B cell (primary cell): ENCODE measurements around the gene GUCA2A. TPM values are rescaled to one million over a fixed set of nuclear protein-coding genes. Genes with fewer than 3 reads are reported as not detected.

Source experiments
- ATAC-seq: fragments of 200-7000 bp; cut with Tn5 transposase; one replicate; pipeline ENCODE4 v1.10.0; 2021; ENCODE audit warnings: low read depth, mild to moderate bottlenecking, moderate number of reproducible peaks, moderate library complexity
- CTCF ChIA-PET: fragments of 350-600 bp; sonication (Branson Sonifier 250); formaldehyde crosslinking; loops from one replicate; lab custom pipeline; 2021; ENCODE audit warnings: antibody characterized with exemption, inconsistent platforms; lab: Charles Lee
- POLR2A ChIA-PET: fragments of 350-600 bp; sonication (Branson Sonifier 250); formaldehyde crosslinking; loops from one replicate; lab custom pipeline; 2021; ENCODE audit warnings: antibody characterized with exemption; lab: Charles Lee
- DNase-seq: peaks from one replicate; pipeline ENCODE4 v3.0.0; 2013
- H2AFZ ChIP-seq: 2 replicates; pipeline ENCODE4 v1.6.1; 2012; ENCODE audit warnings: mild to moderate bottlenecking, low read depth, low read length; ENCODE audit not compliant: insufficient read depth, poor library complexity, severe bottlenecking
- H3K27ac ChIP-seq, 2 donors: 1 replicate in 1 of 2; 2 replicates in 1 of 2; pipeline ENCODE4 v1.5.1; 2012 to 2013; ENCODE audit warnings: low read length in 2 of 2, mild to moderate bottlenecking in 2 of 2, moderate library complexity in 1 of 2
- H3K27me3 ChIP-seq, 4 experiments: fragments of 200-600 bp in 1 of 4; sonication (generic) in 1 of 4; replicated peaks in 1 of 4; 1 replicate in 2 of 4; 2 replicates in 2 of 4; pipeline versions ENCODE4 v1.6.1 to v1.7.0; 2013 to 2016; ENCODE audit warnings: low read length in 3 of 4, mild to moderate bottlenecking in 2 of 4, mixed read lengths in 1 of 4, moderate library complexity in 1 of 4; ENCODE audit not compliant: insufficient read depth in 4 of 4, control insufficient read depth in 3 of 4; ENCODE audit errors: control extremely low read depth in 1 of 4
- H3K36me3 ChIP-seq, 2 experiments: replicated peaks in 1 of 2; 1 replicate in 1 of 2; 2 replicates in 1 of 2; pipeline versions ENCODE4 v1.6.1 to v1.7.1; 2013; ENCODE audit warnings: low read length in 1 of 2; ENCODE audit not compliant: insufficient read depth in 2 of 2, control insufficient read depth in 1 of 2; ENCODE audit errors: control extremely low read depth in 1 of 2, extremely low read depth in 1 of 2
- H3K4me1 ChIP-seq, 2 donors: fragments of 200-600 bp in 1 of 2; sonication (generic) in 1 of 2; 1 replicate in 1 of 2; 2 replicates in 1 of 2; pipeline versions ENCODE4 v1.5.1 to v1.6.1; 2013 to 2017; ENCODE audit warnings: low read length in 2 of 2; ENCODE audit not compliant: control insufficient read depth in 2 of 2, insufficient read depth in 2 of 2
- H3K4me2 ChIP-seq: replicated peaks from 2 replicates; pipeline ENCODE3; 2012; ENCODE audit warnings: mild to moderate bottlenecking, low read depth, low read length; ENCODE audit not compliant: poor library complexity, severe bottlenecking
- H3K4me3 ChIP-seq, 5 experiments: fragments of 200-600 bp in 1 of 5; sonication (generic) in 1 of 5; 1 replicate in 3 of 5; 2 replicates in 2 of 5; pipeline versions ENCODE4 v1.5.1 to v1.7.0; 2011 to 2016; ENCODE audit warnings: low read length in 4 of 5, mild to moderate bottlenecking in 4 of 5, low read depth in 2 of 5, control low read depth in 1 of 5, moderate library complexity in 1 of 5; ENCODE audit not compliant: insufficient read depth in 1 of 5; ENCODE audit errors: control extremely low read depth in 1 of 5, extremely low read depth in 1 of 5
- H3K79me2 ChIP-seq: fragments of 200-600 bp; sonication (generic); one replicate; pipeline ENCODE4 v1.6.0; 2016; ENCODE audit warnings: low read length; ENCODE audit not compliant: control insufficient read depth, insufficient read depth
- H3K9ac ChIP-seq: fragments of 200-600 bp; sonication (generic); 2 replicates; pipeline ENCODE4 v1.6.1; 2017; ENCODE audit warnings: mild to moderate bottlenecking, low read length, moderate library complexity
- H3K9me3 ChIP-seq, 3 donors: one replicate each; pipeline versions ENCODE4 v1.6.1 to v1.7.1; 2013; ENCODE audit warnings: low read length in 2 of 3; ENCODE audit not compliant: control insufficient read depth in 2 of 3, insufficient read depth in 1 of 3; ENCODE audit errors: control extremely low read depth in 1 of 3
- H4K20me1 ChIP-seq: 2 replicates; pipeline ENCODE4 v1.6.0; 2012; ENCODE audit warnings: mild to moderate bottlenecking, low read length; ENCODE audit not compliant: insufficient read depth, control insufficient read depth, poor library complexity, severe bottlenecking
- H3K27ac Mint-ChIP-seq: one replicate; pipeline ENCODE4 v1.8.0; 2021; ENCODE audit warnings: mixed read lengths
- H3K27me3 Mint-ChIP-seq: one replicate; pipeline ENCODE4 v1.8.0; 2021; ENCODE audit warnings: mixed read lengths
- H3K4me1 Mint-ChIP-seq: one replicate; pipeline ENCODE4 v1.8.0; 2021; ENCODE audit warnings: mixed read lengths
- H3K4me3 Mint-ChIP-seq: one replicate; pipeline ENCODE4 v1.8.0; 2021; ENCODE audit warnings: mixed read lengths
- H3K9me3 Mint-ChIP-seq: one replicate; pipeline ENCODE4 v1.8.0; 2022; ENCODE audit warnings: mixed read lengths; ENCODE audit not compliant: insufficient read depth
- CTCF ChIP-seq: fragments of 200-600 bp; IDR thresholded peaks from one replicate; pipeline ENCODE4 v1.8.0; 2022; ENCODE audit warnings: antibody characterized with exemption, mild to moderate bottlenecking
- EZH2 ChIP-seq: IDR thresholded peaks from 2 replicates; pipeline ENCODE4 v1.6.1; 2012; ENCODE audit warnings: borderline replicate concordance, low read depth, mild to moderate bottlenecking, moderate library complexity, low read length; ENCODE audit not compliant: insufficient read depth, poor library complexity, severe bottlenecking
- WGBS: methylation state at CpG from one replicate; pipeline ENCODE4 v1.1.5; 2013; ENCODE audit warnings: missing lambda C conversion rate; ENCODE audit not compliant: insufficient coverage; 5-methylcytosine and 5-hydroxymethylcytosine counted together
- intact Hi-C: fragments of 100-400 bp; cut with micrococcal nuclease; formaldehyde crosslinking; loops from one replicate; pipeline ENCODE4 v1.10.0; 2022
- polyA plus RNA-seq: library from polyadenylated mRNA; depleted of rRNA; stranded (reverse); fragments of >200 nt; gene quantifications from 2 replicates; pipeline ENCODE4 v1.2.3, GENCODE V29; 2012
- total RNA-seq, 2 donors: library from RNA; stranded (reverse); fragments of 120-200 nt in 1 of 2; gene quantifications; 1 replicate in 1 of 2; 2 replicates in 1 of 2; pipeline versions ENCODE4 v1.2.3 to v1.2.4, GENCODE V29; 2013 to 2022

Gene GUCA2A
- total and polyA plus RNA-seq, 2 donors (not counting 1 experiment from before 2014, with no cell fraction given) = not detected

- peaks cover 5 to 52% of the 10 kb centered on the region in 2 experiments for H3K36me3 ChIP-seq
- intact Hi-C loops = no loop called here
- H3K27me3 Mint-ChIP-seq = no peaks in the 10 kb centered on the region
- H2AFZ ChIP-seq = no peak overlapping the region
- H3K4me3 Mint-ChIP-seq = no peak overlapping the region
- no peak overlapping the region for H3K27ac ChIP-seq
- H3K4me2 ChIP-seq = no peak overlapping the region
- ATAC-seq (no peak), DNase-seq (no peak)
- TF ChIP-seq EZH2 = no peak
- no peak for TF ChIP-seq CTCF
- H3K9me3 Mint-ChIP-seq = no peaks in the 10 kb centered on the region
- POLR2A ChIA-PET = no interaction called here
- H3K27me3 ChIP-seq = no peaks in the 10 kb centered on the region
- no peaks in the 10 kb centered on the region for H3K4me1 ChIP-seq
- no peaks in the 10 kb centered on the region for H3K79me2 ChIP-seq
- no peak overlapping the region for H3K4me3 ChIP-seq
- no peaks in the 10 kb centered on the region for H4K20me1 ChIP-seq
- no peak overlapping the region for H3K27ac Mint-ChIP-seq
- 100% methylated on average over 1 of the region's 4 CpGs for WGBS
- CTCF ChIA-PET = interaction anchor here (0.9 kb wide), 1 partner anchor 19 kb away, joined by 6 read pairs; no protein-coding TSS in a partner anchor
- H3K4me1 Mint-ChIP-seq = no peaks in the 10 kb centered on the region
- H3K9ac ChIP-seq = no peak overlapping the region
- no peaks in the 10 kb centered on the region for H3K9me3 ChIP-seq
Observed at GRCh38 chr1:42192106-42192505, 27.6 kb upstream of the GUCA2A start.

DNA sequence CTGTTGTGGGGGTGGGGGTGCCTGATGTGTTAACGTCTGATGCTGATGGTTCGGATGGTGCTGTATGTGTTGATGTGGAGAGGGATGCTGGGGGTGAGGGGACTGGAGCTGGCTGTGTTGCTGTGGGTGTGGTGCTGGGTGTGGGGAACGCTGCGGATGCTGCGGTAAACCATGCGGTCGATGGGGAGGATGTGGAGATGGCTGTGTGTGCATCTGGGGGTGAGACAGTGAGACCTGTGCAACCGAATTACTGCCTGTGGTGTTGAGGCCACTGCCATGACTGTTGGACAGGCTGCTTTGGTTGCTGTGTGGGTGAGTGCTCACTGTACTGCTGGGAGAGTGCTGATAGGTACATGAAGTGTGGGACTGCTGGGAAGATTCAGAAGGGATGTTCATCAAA, 26.8 kb upstream of the GUCA2A start:
- no peaks in the 10 kb centered on the region for H3K9me3 ChIP-seq
- Mint-ChIP-seq H3K27me3 (no peaks in the 10 kb centered on the region), H3K9me3 (no peaks in the 10 kb centered on the region), H3K4me3 (no peak overlapping the region), H3K4me1 (no peaks in the 10 kb centered on the region), H3K27ac (no peak overlapping the region)
- H3K79me2 ChIP-seq = no peaks in the 10 kb centered on the region
- POLR2A ChIA-PET = no interaction called here
- TF ChIP-seq EZH2 (no peak), CTCF (no peak)
- no peak overlapping the region for H3K9ac ChIP-seq
- WGBS = 99% methylated on average over 8 of the region's 8 CpGs
- CTCF ChIA-PET = no interaction called here
- H4K20me1 ChIP-seq = no peaks in the 10 kb centered on the region
- H3K4me3 ChIP-seq = no peak overlapping the region
- intact Hi-C loops = no loop called here
- DNase-seq (no peak), ATAC-seq (no peak)
- no peaks in the 10 kb centered on the region for H3K4me1 ChIP-seq
- no peaks in the 10 kb centered on the region for H3K27me3 ChIP-seq
- H3K36me3 ChIP-seq = peaks cover 5 to 51% of the 10 kb centered on the region in 2 experiments
- H3K27ac ChIP-seq = no peak overlapping the region
- H3K4me2 ChIP-seq = no peak overlapping the region
- no peak overlapping the region for H2AFZ ChIP-seq
